CD1c-positive myeloid dendritic cell (primary cell): ENCODE results near the gene CAMKMT.

Source experiments
- DNase-seq: peaks from one replicate; pipeline ENCODE4 v3.0.0-alpha.2; 2016; ENCODE audit errors: extremely low spot score

Gene CAMKMT

GRCh38 chr2:44649381-44649780 is 287.6 kb downstream of the CAMKMT start:
- no peak for DNase-seq

GRCh38 chr2:44650796-44651195 is 289.0 kb downstream of the CAMKMT start:
- no peak for DNase-seq

- no peak for DNase-seq
These were observed 290.2 kb downstream of the CAMKMT start for GRCh38 chr2:44651974-44652373.

- no peak for DNase-seq
These were observed 291.0 kb downstream of the CAMKMT start for GRCh38 chr2:44652701-44653100.

DNA sequence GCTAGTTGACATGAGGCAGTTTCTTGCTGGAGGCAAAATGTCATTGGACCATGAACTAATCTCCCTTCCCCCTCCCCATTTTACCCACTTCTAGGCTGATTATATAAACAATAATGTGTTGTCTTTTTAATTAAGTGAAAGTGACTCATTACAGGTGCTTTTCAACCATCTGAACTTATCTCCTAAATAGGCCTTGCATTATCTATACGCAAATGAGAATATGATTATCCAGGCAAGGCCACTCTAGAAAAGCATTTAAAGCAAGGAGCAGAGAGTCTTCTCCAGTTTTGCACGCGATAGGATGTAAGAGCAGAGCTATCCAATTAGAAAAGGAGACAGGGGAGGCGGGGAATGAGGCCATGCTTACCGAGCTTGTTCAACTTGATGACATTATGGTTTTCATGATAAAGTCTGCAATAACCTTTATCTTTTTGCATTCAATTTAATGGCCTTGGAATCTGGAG is 293.7 kb downstream of the CAMKMT start:
- no peak for DNase-seq

DNA sequence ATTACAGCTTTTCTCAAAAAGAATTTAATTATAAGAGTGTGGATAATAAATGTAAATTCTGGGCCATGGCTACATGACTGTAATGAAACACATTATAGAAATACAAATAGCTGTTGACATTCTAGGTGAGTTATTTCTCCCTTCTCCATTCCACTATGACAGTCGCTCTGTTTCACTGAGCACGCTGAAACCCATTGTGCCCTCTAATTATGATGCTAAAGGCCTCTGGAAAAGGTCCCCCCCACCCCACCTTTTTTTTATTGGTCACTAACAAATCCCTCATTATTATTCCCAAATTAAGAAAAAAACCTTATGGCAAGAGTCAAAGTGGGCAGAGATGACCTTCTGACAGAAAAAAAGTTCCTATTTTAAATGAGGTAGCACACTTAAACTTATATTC is 294.7 kb downstream of the CAMKMT start:
- no peak for DNase-seq

GRCh38 chr2:44663471-44664073 is 301.8 kb downstream of the CAMKMT start:
- DNase-seq = no peak

DNA sequence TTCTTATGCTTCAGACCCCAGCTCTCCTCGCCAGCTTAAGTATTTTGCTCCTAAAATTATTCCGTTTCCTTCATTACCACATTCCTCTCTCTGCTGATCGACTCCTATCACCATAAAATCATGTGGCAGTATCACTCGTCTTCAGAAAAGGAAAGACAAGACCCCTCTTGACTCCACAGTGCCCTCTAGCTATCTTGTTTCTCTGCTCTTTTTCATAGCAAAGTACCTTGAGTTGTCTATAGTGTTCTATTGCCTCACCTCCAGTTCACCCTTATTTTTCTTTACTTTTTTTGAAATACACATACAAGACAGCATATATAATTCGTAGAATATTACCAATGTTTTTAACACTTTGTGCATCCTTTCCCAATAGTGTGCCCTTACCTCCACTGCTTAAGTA is 306.6 kb downstream of the CAMKMT start:
- DNase-seq = no peak

DNA sequence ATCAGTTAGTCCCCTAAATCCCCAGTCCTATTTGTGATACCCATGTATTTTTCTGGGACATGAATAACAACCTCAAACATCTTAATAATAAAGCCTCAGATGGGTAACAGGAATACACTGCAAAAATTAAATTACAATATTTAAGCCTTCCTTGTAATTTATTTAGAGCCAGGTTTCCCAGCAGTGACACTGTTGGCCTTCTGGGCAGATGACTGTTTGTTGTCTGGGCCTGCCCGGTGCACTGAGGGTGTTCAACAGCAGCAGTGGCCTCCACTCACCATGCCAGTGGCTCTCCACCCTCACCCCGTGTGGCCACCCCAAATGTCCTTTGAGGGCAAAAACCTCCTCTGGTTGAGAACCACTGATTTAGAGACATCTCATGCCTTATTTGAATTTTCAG is 309.5 kb downstream of the CAMKMT start:
- no peak for DNase-seq

- no peak for DNase-seq
These were observed 310.2 kb downstream of the CAMKMT start for GRCh38 chr2:44671916-44672315.

GRCh38 chr2:44672431-44672830 is 310.7 kb downstream of the CAMKMT start:
- no peak for DNase-seq

DNA sequence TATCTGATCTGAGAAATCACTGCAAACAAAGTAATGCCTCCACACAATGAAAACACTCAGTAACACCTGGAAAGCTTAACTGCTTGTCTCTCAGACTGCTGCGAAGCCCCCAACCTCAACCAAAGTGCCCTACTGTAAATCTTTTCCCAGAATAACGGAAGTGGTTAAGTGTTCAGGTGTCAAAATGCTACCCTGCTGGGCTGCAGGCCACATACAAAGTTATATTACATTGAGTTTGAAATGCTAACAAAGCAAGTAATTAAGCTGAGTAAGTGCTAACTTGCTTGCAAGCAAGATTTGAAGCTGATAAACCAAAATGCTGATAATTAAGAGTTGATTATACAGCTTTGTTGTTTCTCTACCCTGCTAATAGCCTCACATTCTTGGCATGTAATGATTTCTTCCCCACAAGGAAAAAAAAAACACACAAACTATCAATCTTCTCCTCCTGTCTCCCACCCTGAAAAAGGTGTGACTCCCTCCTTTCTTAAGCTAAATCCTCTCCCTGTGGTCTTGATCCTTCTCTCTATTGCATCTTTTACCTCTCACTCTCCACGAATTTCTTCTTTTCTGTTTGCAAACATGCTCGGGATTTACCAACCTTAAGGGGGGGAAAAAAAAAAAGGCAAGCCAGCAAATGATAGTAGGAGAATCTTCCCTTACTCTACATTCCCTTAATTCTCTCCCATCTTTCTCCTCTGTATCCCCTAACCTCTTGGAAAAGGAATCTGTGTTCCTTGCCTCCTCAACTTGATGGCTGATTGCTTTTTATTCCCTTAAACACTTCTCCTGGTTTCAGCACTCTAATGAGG is 312.9 kb downstream of the CAMKMT start:
- DNase-seq = no peak

- no peak for DNase-seq
These were observed 314.6 kb downstream of the CAMKMT start for GRCh38 chr2:44676379-44676778.

DNA sequence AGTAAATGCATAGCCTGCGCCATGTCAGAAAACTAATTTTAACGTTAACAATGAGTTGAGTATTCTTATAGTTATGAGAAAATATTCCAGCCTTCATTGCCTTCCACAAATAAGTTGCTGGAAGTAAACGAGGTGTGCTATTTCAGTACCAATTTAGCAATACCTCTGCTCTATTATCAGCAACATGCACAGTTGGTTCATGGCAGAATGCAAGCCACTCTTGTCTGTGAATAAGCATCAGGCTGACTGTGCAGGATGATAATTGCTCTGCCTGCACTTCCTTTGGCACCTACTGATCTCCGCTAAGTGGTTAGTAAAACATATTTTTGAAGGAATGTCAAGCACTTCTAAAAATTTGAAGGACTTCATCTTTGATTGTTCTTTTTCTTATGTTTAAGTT is 317.8 kb downstream of the CAMKMT start:
- DNase-seq = no peak

DNA sequence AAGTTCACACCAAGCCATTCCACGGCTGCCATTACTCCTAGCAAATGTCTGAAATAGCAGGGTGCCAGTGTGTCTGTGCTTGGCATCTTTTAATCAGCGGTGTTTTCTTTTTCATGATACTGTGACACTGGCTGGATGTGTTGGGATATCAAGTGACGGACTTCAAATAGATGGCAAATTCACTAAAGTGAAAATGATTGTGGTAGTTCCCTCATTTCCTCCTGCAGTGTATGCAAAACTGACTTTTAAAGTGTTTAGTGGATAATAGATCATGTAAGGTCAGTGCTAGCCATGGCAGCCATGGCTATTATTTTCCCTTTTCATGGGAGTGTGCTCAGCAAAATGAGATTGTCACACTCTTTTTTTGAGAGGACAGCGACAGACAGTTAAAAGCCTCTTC is 318.2 kb downstream of the CAMKMT start:
- no peak for DNase-seq

- no peak for DNase-seq
These were observed 318.8 kb downstream of the CAMKMT start for GRCh38 chr2:44680424-44680971.

- no peak for DNase-seq
These were observed 319.3 kb downstream of the CAMKMT start for GRCh38 chr2:44680983-44681531.

DNA sequence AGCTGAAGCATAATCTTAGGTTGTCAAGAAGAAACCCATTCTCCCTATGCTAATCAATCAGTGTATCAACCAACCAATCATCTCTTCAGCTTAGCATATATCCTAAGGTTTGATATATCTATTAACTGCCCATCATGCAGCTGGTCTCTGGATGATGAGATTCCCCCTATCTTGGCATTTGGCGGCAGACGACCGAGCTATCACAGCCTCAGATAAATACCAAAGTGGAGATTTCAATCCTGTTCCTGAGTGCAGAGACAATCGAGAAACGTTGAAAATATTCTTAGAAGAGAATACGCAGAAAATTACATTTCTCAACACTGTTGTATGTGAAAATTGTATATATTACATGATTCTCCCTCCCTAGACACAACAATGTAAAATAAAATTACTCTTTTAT is 320.7 kb downstream of the CAMKMT start:
- no peak for DNase-seq

DNA sequence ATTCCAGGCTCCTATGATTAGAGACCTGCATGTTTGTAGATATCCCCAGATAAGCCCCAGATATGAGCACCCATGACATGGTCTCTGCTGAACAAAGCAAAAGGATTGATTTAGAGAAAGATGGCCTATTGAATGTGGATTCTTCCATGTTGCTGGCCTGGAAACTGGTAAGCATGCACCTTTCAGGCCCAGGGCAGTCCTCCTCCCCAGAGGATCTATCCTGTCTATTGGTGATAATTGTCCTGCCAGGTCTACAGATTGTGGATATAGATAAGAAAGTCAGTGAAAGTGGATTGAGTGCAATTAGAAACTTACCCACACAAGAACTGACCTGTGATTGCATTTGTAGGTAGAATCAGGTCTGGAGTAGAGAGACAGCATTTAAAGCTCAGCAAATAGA is 322.8 kb downstream of the CAMKMT start:
- no peak for DNase-seq

GRCh38 chr2:44686561-44686960 is 324.8 kb downstream of the CAMKMT start:
- no peak for DNase-seq

DNA sequence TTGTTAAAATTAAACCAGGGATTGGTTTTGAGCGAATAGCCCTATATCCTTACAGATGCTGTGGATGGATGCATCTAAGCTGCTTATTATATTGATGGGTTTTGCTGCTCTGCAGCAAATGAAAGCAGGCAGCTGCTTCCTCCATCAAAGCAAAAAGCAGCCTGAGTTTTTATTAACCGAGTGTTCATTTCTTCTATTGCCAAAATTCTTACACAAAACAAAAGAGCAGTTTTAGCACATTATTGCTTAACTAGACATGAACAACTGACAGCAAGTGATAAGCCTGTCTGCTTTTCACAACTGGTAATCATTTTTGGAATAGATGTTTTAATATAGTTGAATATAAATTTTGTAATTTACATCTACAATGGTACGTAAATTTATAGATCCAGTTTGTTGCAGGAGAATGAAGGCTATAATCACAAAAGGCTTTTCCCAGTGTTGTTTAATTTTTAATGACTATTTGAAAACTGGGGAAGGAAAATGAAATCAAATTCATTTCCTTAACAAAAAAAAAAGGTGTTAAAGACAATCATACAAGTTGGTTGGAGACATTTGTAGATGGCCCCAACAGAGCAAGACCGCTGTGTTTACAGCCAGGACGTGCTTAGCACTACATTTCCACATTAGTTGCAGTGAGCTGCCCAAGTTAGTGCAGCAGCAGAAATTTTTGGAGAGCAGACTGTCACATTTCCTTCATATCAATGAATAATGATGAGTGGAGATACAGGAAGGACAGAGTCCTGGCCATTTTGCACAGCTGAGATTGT is 326.1 kb downstream of the CAMKMT start:
- no peak for DNase-seq

DNA sequence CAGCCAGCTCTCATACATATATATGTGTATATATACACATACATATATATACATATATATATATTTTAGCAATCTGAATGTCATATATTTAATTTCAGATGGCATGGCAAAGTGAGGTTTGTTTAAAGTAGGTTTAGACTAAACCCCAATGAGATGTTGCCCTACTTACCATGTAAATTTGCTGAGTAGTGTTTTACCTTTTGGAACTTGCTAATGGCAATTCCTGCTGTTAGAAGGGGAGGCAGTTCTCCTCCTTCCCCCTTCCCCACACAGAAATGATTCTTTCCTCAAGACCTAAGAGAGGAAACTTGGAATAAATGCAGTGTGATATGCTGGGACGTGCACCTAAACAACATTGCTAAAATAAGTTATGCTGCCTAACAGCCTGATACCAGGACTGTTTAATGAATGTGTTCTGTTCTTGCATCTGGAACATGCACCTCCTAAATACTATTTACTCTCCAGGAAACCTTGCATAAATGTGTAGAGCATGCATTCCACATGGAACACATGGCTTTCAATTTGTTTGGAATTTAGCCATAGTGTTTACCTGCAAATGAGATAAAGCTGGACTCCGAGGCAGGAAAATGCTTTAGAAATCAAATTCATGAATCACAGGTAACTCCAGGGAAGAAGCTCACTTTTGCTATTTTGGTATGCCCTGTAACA is 326.8 kb downstream of the CAMKMT start:
- no peak for DNase-seq
